Panc1 (cell line): ENCODE data around the gene HS3ST6. TPM values are rescaled to one million over a fixed set of nuclear protein-coding genes. Genes with fewer than 3 reads are reported as not detected.

Experiments used
- ATAC-seq: fragments of 200-7000 bp; cut with Tn5 transposase; 2 replicates; pipeline ENCODE4 v1.9.1; 2020; ENCODE audit warnings: mild to moderate bottlenecking, moderate library complexity
- BruUV-seq: library from RNA; stranded (reverse); fragments of 400-500 nt; replicated peaks from 2 replicates; lab custom pipeline; 2021; lab: Mats Ljungman, UMichigan
- CTCF ChIA-PET: fragments of 300-600 bp; sonication (Branson Sonifier 250); formaldehyde crosslinking; loops from one replicate; lab custom pipeline; 2022; ENCODE audit warnings: antibody characterized with exemption; lab: Charles Lee
- POLR2A ChIA-PET: fragments of 300-600 bp; sonication (Branson Sonifier 250); formaldehyde crosslinking; loops from one replicate; lab custom pipeline; 2022; ENCODE audit warnings: antibody characterized with exemption; lab: Charles Lee
- DNase-seq: peaks from one replicate; pipeline ENCODE4 v3.0.0-alpha.2; 2010; ENCODE audit warnings: low read depth, low spot score
- H3K27ac ChIP-seq: 2 replicates; pipeline ENCODE4 v1.5.1; 2011; ENCODE audit warnings: mild to moderate bottlenecking, low read length, inconsistent platforms
- H3K27me3 ChIP-seq: fragments of 200-500 bp; sonication (Bioruptor generic); 2 replicates; pipeline ENCODE4 v1.6.0; 2014; ENCODE audit warnings: low read length, inconsistent platforms; ENCODE audit not compliant: control insufficient read depth, insufficient read depth
- H3K36me3 ChIP-seq: fragments of 200-500 bp; sonication (Bioruptor generic); 2 replicates; pipeline ENCODE4 v1.5.1; 2014; ENCODE audit warnings: inconsistent platforms, mild to moderate bottlenecking, low read length, moderate library complexity; ENCODE audit not compliant: control insufficient read depth, insufficient read depth
- H3K4me1 ChIP-seq: 2 replicates; pipeline ENCODE4 v1.5.1; 2011; ENCODE audit warnings: inconsistent platforms, mild to moderate bottlenecking, low read length, moderate library complexity; ENCODE audit not compliant: control insufficient read depth, insufficient read depth
- H3K4me3 ChIP-seq, 2 experiments: 2 replicates each; pipeline ENCODE4 v1.5.1; 2011 to 2012; ENCODE audit warnings: low read depth in 2 of 2, low read length in 2 of 2, mild to moderate bottlenecking in 2 of 2, inconsistent platforms in 1 of 2, moderate library complexity in 1 of 2
- H3K9me3 ChIP-seq: fragments of 200-500 bp; sonication (Bioruptor generic); 2 replicates; pipeline ENCODE4 v1.5.1; 2014; ENCODE audit warnings: low read depth, mild to moderate bottlenecking, inconsistent platforms, low read length, moderate library complexity; ENCODE audit not compliant: control insufficient read depth, insufficient read depth
- CTCF ChIP-seq: fragments of 450-650 bp; IDR thresholded peaks from 2 replicates; pipeline ENCODE4 v1.5.1; 2017; ENCODE audit warnings: mild to moderate bottlenecking
- POLR2AphosphoS5 ChIP-seq: IDR thresholded peaks from 2 replicates; pipeline ENCODE4 v1.6.1; 2012; ENCODE audit warnings: mild to moderate bottlenecking, low read depth, low read length, moderate library complexity
- REST ChIP-seq, 2 experiments: IDR thresholded peaks; 2 replicates each; pipeline ENCODE4 v1.6.1; 2011 to 2012; ENCODE audit warnings: low read depth in 2 of 2, control low read depth in 1 of 2, low read length in 1 of 2, mild to moderate bottlenecking in 1 of 2, moderate library complexity in 1 of 2; ENCODE audit not compliant: insufficient read depth in 1 of 2
- SIN3A ChIP-seq: IDR thresholded peaks from 2 replicates; pipeline ENCODE4 v1.6.1; 2012; ENCODE audit warnings: low read depth, mild to moderate bottlenecking, low read length, moderate library complexity, borderline replicate concordance; ENCODE audit not compliant: insufficient read depth
- TCF7L2 ChIP-seq: IDR thresholded peaks from 2 replicates; pipeline ENCODE4 v1.6.1; 2011; ENCODE audit warnings: mild to moderate bottlenecking, low read depth, low read length, inconsistent platforms
- in situ Hi-C: cut with HindIII; loops from 2 replicates; pipeline ENCODE4 v1.10.0; 2016; ENCODE audit warnings: low sequenced_read_pairs, low pct_unique_long_range_greater_than_20kb
- intact Hi-C: fragments of 100-400 bp; cut with micrococcal nuclease; formaldehyde crosslinking; loops from one replicate; pipeline ENCODE4 v1.10.0; 2022; ENCODE audit not compliant: unreplicated experiment
- total RNA-seq: library from RNA; stranded (reverse); gene quantifications from one replicate; pipeline ENCODE4 v1.2.1, GENCODE V29; 2021; ENCODE audit not compliant: unreplicated experiment

HS3ST6 gene
- total RNA-seq, 1 experiment from 2014 or later, result 3.3 TPM

GRCh38 chr16:1923299-1924034 is 5.3 kb upstream of the HS3ST6 start:
- no peak overlapping the region for H3K4me3 ChIP-seq
- H3K9me3 ChIP-seq, result no peaks in the 10 kb centered on the region
- intact Hi-C loops, result no loop called here
- in situ Hi-C loops, result no loop called here
- BruUV-seq, result no TSS peak
- no peaks in the 10 kb centered on the region for H3K36me3 ChIP-seq
- no peaks in the 10 kb centered on the region; the same call in 1 of the 2 replicates for H3K27me3 ChIP-seq
- POLR2A ChIA-PET, result no interaction called here
- no peak for TF ChIP-seq POLR2AphosphoS5
- no peak for TF ChIP-seq CTCF
- TF ChIP-seq TCF7L2, result no peak
- TF ChIP-seq SIN3A, result no peak
- no peak for TF ChIP-seq REST (IDR thresholded peaks at IDR 0.05; ENCODE audit: insufficient read depth in 1 of 2, low read depth in 2 of 2, low read length in 1 of 2)
- CTCF ChIA-PET, result no interaction called here
- no peak overlapping the region for H3K27ac ChIP-seq
- no peak for ATAC-seq
- DNase-seq, result no peak
- peaks cover 22% of the 10 kb centered on the region for H3K4me1 ChIP-seq

GRCh38 chr16:1922357-1922756 is 4.1 kb upstream of the HS3ST6 start:
- POLR2A ChIA-PET, result no interaction called here
- BruUV-seq, result no TSS peak
- no peak overlapping the region for H3K4me3 ChIP-seq
- H3K4me1 ChIP-seq, result peaks cover 26% of the 10 kb centered on the region
- no peak overlapping the region for H3K27ac ChIP-seq
- DNase-seq (no peak), ATAC-seq (no peak)
- in situ Hi-C loops, result no loop called here
- CTCF ChIA-PET, result interaction anchor here (0.7 kb wide), 1 partner anchor 94 kb away, joined by 3 read pairs; no protein-coding TSS in a partner anchor
- TF ChIP-seq POLR2AphosphoS5 (no peak), REST (IDR thresholded peaks at IDR 0.05; ENCODE audit: insufficient read depth in 1 of 2, low read depth in 2 of 2, low read length in 1 of 2) (no peak), TCF7L2 (no peak), CTCF (no peak), SIN3A (no peak)
- no peaks in the 10 kb centered on the region for H3K9me3 ChIP-seq
- no peaks in the 10 kb centered on the region for H3K36me3 ChIP-seq
- peaks cover 2% of the 10 kb centered on the region; the same call in 1 of the 2 replicates for H3K27me3 ChIP-seq
- intact Hi-C loops, result no loop called here
